ENCODE results near the gene ANKRD22.

GRCh38 chr10:88826388-88826787, 25.3 kb downstream of the ANKRD22 start:
- TF ChIP-seq CTCF (conservative IDR thresholded peaks at IDR 0.05; ENCODE audit: low read length): no peak
- TF ChIP-seq EZH2phosphoT487 (IDR thresholded peaks at IDR 0.05; ENCODE audit: borderline replicate concordance): no peak
